OCI-LY1 (cell line): ENCODE data around the gene IRAK3.

ENCODE experiments used
- H2AFZ ChIP-seq: fragments of 200-600 bp; sonication (generic), shearing (Covaris generic); 2 replicates; pipeline ENCODE4 v1.6.0; 2014; ENCODE audit warnings: antibody characterized with exemption, mild to moderate bottlenecking, low read length
- H3F3A ChIP-seq: fragments of 200-600 bp; sonication (generic), shearing (Covaris generic); 2 replicates; pipeline ENCODE4 v1.6.0; 2014; ENCODE audit warnings: mild to moderate bottlenecking, antibody characterized with exemption, low read length, moderate library complexity; ENCODE audit not compliant: insufficient read depth
- H3K27ac ChIP-seq: fragments of 200-600 bp; sonication (generic); 2 replicates; pipeline ENCODE4 v1.5.1; 2014; ENCODE audit warnings: low read length, mixed run types, mild to moderate bottlenecking, low read depth; ENCODE audit not compliant: poor library complexity, severe bottlenecking
- H3K27me3 ChIP-seq: fragments of 200-600 bp; sonication (generic); 2 replicates; pipeline ENCODE4 v1.6.0; 2014; ENCODE audit warnings: antibody characterized with exemption, mild to moderate bottlenecking, low read length, moderate library complexity; ENCODE audit not compliant: insufficient read depth
- H3K36me3 ChIP-seq: fragments of 200-600 bp; sonication (generic); 2 replicates; pipeline ENCODE4 v1.6.1; 2014; ENCODE audit warnings: mild to moderate bottlenecking, antibody characterized with exemption, low read length, moderate library complexity, mixed read lengths; ENCODE audit not compliant: insufficient read depth
- H3K4me1 ChIP-seq: fragments of 200-600 bp; sonication (generic); 2 replicates; pipeline ENCODE4 v1.5.1; 2014; ENCODE audit warnings: mild to moderate bottlenecking, low read length, moderate library complexity; ENCODE audit not compliant: insufficient read depth, severe bottlenecking
- H3K4me2 ChIP-seq: fragments of 200-600 bp; sonication (generic), shearing (Covaris generic); 2 replicates; pipeline ENCODE4 v1.6.1; 2014; ENCODE audit warnings: low read length
- H3K4me3 ChIP-seq: fragments of 200-600 bp; sonication (generic); 2 replicates; pipeline ENCODE4 v1.5.1; 2014; ENCODE audit warnings: low read length, low read depth, mild to moderate bottlenecking, mixed read lengths; ENCODE audit not compliant: poor library complexity, severe bottlenecking
- H3K79me2 ChIP-seq: fragments of 200-600 bp; shearing (Covaris generic); 2 replicates; pipeline ENCODE4 v1.6.1; 2016; ENCODE audit warnings: mixed run types, low read length, mixed read lengths; ENCODE audit not compliant: insufficient read depth
- H3K9ac ChIP-seq: fragments of 200-600 bp; sonication (generic), shearing (Covaris generic); 2 replicates; pipeline ENCODE4 v1.6.1; 2014; ENCODE audit warnings: mild to moderate bottlenecking, low read length, mixed read lengths
- H3K9me2 ChIP-seq: fragments of 200-600 bp; sonication (generic), shearing (Covaris generic); 2 replicates; pipeline ENCODE4 v1.6.1; 2014; ENCODE audit warnings: low read depth, mild to moderate bottlenecking, low read length, mixed read lengths
- H3K9me3 ChIP-seq: fragments of 200-600 bp; shearing (Covaris generic); 2 replicates; pipeline ENCODE4 v1.6.1; 2014; ENCODE audit warnings: low read length, mixed read lengths
- H4K20me1 ChIP-seq: fragments of 200-600 bp; sonication (generic), shearing (Covaris generic); 2 replicates; pipeline ENCODE4 v1.6.0; 2016; ENCODE audit warnings: mild to moderate bottlenecking, low read length; ENCODE audit not compliant: insufficient read depth
- EZH2 ChIP-seq: fragments of 200-600 bp; sonication (generic), shearing (Covaris generic); IDR thresholded peaks from 2 replicates; pipeline ENCODE4 v1.8.0; 2017; ENCODE audit warnings: borderline replicate concordance, mixed run types, mild to moderate bottlenecking, antibody characterized with exemption, low read length, moderate library complexity, mixed read lengths
- TF ChIP-seq, protein P1 (sequence below): fragments of 200-600 bp; sonication (generic), shearing (Covaris generic); IDR thresholded peaks from 2 replicates; pipeline ENCODE4 v1.5.1; 2017; ENCODE audit warnings: mild to moderate bottlenecking, antibody characterized with exemption, low read length, moderate library complexity, mixed read lengths

Gene IRAK3

DNA sequence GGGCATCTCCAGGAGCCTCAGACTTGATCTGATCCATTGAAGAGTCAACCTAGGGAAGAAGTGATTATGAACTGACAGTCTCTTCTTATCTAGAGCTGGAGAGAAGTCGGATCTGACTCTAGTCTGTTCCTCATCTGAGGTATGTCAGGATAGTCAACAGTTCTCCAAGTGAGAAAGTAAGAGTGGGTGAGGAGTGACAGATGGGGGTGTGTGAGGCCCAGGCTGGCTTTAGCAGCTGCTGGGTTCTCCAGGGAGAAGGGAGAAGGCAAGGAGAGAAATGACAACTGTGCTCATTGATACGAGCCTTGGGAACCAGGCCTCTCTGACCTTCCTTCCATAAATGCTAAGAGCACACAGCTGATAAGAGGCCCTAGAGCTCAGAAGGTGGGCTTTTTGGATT is 53.3 kb downstream of the IRAK3 start:
- Histone ChIP-seq H3F3A (no peaks in the 10 kb centered on the region), H3K4me3 (no peak overlapping the region), H3K9ac (no peak overlapping the region), H2AFZ (no peak overlapping the region), H3K9me2 (no peaks in the 10 kb centered on the region), H3K4me1 (no peaks in the 10 kb centered on the region), H3K27ac (no peak overlapping the region), H3K27me3 (no peaks in the 10 kb centered on the region), H4K20me1 (no peaks in the 10 kb centered on the region), H3K79me2 (no peaks in the 10 kb centered on the region), H3K9me3 (no peaks in the 10 kb centered on the region), H3K4me2 (no peak overlapping the region), H3K36me3 (no peaks in the 10 kb centered on the region)
- no peak for TF ChIP-seq EZH2
- TF ChIP-seq, protein P1, sequence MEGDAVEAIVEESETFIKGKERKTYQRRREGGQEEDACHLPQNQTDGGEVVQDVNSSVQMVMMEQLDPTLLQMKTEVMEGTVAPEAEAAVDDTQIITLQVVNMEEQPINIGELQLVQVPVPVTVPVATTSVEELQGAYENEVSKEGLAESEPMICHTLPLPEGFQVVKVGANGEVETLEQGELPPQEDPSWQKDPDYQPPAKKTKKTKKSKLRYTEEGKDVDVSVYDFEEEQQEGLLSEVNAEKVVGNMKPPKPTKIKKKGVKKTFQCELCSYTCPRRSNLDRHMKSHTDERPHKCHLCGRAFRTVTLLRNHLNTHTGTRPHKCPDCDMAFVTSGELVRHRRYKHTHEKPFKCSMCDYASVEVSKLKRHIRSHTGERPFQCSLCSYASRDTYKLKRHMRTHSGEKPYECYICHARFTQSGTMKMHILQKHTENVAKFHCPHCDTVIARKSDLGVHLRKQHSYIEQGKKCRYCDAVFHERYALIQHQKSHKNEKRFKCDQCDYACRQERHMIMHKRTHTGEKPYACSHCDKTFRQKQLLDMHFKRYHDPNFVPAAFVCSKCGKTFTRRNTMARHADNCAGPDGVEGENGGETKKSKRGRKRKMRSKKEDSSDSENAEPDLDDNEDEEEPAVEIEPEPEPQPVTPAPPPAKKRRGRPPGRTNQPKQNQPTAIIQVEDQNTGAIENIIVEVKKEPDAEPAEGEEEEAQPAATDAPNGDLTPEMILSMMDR, result no peak

DNA sequence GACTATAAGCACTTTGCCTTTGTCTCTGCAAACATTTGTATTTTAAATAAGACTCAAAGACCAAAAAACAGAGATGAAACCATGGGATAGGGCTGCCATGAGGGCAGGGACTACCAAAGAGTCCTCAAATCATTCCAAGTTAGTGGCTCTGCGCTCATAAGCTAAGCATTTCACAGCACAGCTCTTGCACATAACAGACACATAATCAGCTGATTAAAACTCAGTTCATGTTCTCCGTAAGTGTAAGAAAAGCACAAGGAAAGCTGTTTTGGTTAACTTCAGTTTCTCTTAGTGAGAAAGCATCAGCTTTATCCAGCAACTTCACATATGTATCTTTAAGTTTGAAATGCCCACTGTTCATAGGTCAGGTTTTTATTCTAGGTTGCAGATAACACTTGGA is 54.9 kb downstream of the IRAK3 start:
- no peaks in the 10 kb centered on the region for H3K4me1 ChIP-seq
- no peaks in the 10 kb centered on the region for H3K9me3 ChIP-seq
- H3K27me3 ChIP-seq, result no peaks in the 10 kb centered on the region
- H2AFZ ChIP-seq, result no peak overlapping the region
- H3K4me2 ChIP-seq, result no peak overlapping the region
- no peaks in the 10 kb centered on the region for H4K20me1 ChIP-seq
- no peaks in the 10 kb centered on the region for H3K36me3 ChIP-seq
- H3K79me2 ChIP-seq, result no peaks in the 10 kb centered on the region
- H3K9ac ChIP-seq, result no peak overlapping the region
- H3F3A ChIP-seq, result no peaks in the 10 kb centered on the region
- H3K4me3 ChIP-seq, result no peak overlapping the region
- H3K9me2 ChIP-seq, result no peaks in the 10 kb centered on the region
- TF ChIP-seq, protein P1, result no peak
- H3K27ac ChIP-seq, result no peak overlapping the region

DNA sequence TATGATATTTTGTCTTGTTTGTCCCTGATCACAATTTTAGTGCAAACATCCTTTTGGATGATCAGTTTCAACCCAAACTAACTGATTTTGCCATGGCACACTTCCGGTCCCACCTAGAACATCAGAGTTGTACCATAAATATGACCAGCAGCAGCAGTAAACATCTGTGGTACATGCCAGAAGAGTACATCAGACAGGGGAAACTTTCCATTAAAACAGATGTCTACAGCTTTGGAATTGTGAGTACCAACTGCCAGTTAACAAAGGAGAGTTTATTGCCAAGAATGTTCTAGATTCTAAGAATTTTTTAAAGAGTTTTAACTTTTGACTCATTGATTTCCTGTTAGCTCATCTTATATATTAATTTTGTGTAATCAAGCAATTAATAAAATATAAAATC is 55.4 kb downstream of the IRAK3 start:
- Histone ChIP-seq H3K27ac (no peak overlapping the region), H3K9me3 (no peaks in the 10 kb centered on the region), H3K4me2 (no peak overlapping the region), H3K9ac (no peak overlapping the region), H3K27me3 (no peaks in the 10 kb centered on the region), H2AFZ (no peak overlapping the region), H3K79me2 (no peaks in the 10 kb centered on the region), H3K36me3 (no peaks in the 10 kb centered on the region), H3K4me3 (no peak overlapping the region), H3K4me1 (no peaks in the 10 kb centered on the region), H4K20me1 (no peaks in the 10 kb centered on the region), H3K9me2 (no peaks in the 10 kb centered on the region), H3F3A (no peaks in the 10 kb centered on the region)
- TF ChIP-seq, protein P1, result no peak
- TF ChIP-seq EZH2, result no peak
